Right renal cortex interstitium (tissue), 3 donors: ENCODE data around the gene RGS6. TPM values are rescaled to one million over a fixed set of nuclear protein-coding genes. Genes with fewer than 3 reads are reported as not detected.
A peak's percentile ranks its signal among the peaks of the same experiment; 100 is the strongest.

ENCODE experiments used
- DNase-seq, 3 donors: peaks; one replicate each; pipeline ENCODE4 v3.0.0-alpha.2; 2013; ENCODE audit warnings: low read depth in 3 of 3, low spot score in 2 of 3
- polyA plus RNA-seq, 3 donors: library from polyadenylated mRNA; unstranded; fragments of 120-200 nt; gene quantifications; one replicate each; pipeline ENCODE4 v1.2.1, GENCODE V29; 2013; ENCODE audit not compliant: insufficient read length in 3 of 3

The RGS6 gene
- polyA plus RNA-seq, 3 donors: 0.74 to 1.4 (median 0.80) TPM

- no peak for DNase-seq
Measured at GRCh38 chr14:72377016-72377415, 444.8 kb downstream of the RGS6 start.

- DNase-seq: no peak
Measured at GRCh38 chr14:72380456-72380855, 448.2 kb downstream of the RGS6 start.

GRCh38 chr14:72383865-72384264 is 451.6 kb downstream of the RGS6 start:
- no peak for DNase-seq

DNA sequence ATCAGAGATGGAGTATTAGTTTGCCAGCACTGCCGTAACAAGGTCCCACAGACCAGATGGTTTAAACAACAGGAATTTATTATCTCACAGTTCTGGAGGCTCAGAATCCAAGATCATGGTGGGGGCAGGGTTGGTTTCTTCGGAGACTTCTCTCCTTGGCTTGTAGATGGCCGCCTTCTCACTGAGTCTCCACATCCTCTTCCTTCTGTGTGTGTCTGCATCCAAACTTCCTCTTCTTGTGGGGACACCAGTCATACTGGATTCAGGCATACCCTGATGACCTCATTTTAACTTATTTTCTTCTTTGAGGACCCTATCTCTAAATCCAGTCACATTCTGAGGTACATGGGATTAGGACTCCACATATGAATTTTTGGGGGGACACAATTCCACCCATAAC is 455.5 kb downstream of the RGS6 start:
- DNase-seq: no peak

GRCh38 chr14:72389200-72389599 is 457.0 kb downstream of the RGS6 start:
- no peak for DNase-seq

DNA sequence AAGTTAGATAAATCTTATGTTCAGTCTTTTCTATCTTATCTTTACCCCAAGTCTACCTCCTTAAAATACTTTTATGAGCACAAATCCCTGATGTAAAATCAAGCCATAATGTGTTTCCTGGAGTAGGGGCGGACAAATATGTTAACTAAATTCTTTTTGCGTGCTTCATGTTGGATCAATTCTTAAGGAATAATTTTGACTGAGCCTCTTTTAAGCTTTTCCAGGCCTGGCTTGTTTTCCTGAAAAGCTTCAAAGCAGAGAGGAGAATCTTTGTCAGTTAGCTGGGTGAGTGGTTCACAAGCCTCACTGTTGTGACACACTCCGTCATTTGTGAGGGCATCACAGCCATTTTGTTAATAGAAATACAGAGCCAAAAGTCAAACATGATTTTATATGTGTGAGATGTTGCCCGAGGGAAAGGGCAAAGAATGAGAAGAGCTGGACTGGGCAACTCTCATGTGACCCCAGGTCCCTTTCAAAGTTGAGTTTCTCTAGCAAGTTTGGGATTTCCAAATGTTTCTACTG is 468.9 kb downstream of the RGS6 start:
- DNase-seq: no peak

DNA sequence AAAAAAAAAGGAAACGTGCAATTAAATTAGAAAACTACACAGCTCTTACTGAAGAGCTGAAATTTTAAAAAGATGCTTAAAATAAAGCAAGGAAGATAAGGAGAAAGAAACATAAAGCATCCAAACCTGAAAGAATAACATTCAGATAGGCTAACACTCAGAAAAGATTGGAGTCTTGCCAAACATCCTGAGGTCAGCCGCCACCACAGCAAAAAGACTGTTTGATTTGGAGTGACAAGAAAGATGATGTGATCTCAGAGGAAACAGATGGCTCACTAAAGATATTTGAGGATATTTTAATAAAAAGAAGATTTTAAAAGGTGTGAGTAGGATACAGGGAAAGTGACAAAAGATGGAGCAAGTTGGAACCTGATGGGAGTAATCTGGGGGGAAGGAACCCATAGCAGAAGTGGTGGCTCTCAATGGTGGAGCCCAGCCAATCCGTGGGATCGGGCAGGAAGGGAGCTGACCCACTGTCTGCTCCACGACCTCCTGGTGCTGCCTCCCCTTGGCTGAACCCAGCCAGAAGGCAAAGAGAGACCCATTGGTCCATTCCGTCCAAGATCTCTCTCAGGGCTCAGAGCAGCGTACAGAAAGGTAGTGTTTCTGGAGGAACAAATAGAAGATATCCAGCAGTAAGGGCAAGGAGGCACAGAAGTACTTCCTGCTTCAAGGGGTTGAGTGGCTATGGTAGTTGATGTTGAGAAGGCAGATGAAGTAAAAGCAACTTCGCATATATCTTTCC is 469.6 kb downstream of the RGS6 start:
- DNase-seq: no peak

GRCh38 chr14:72402377-72402772 is 470.1 kb downstream of the RGS6 start:
- no peak for DNase-seq

DNA sequence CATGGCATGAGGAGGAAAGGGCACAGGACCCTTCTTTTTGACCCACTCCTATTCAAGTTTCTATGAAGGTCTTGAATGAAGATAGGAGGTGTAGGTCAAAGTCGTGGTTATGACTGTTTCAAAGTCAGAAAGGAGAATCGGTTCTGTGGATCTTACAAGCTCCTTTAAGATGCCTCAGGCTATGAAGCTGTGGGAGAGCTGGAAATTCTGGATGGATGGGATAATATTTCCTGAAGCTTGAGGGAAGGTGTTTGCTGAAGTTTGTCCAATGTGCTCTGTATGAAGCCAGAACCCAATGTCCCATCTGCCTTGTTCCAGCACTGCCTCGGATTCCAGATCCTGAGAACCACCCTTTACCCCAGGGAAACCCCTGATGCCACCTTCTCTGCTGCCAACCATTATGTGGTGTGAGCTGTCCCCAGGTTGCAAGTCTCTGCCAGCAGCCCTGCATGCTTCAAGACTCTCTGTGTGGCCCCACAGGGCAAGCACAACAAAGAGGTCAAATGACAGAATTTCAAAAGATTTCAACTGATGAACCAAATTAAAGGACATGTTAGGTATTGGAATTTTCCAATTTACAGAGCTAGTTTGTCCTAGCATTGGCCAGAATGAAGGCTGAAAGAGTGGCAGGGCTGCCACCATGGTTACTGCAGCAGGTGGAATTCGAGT is 472.0 kb downstream of the RGS6 start:
- DNase-seq: no peak

DNA sequence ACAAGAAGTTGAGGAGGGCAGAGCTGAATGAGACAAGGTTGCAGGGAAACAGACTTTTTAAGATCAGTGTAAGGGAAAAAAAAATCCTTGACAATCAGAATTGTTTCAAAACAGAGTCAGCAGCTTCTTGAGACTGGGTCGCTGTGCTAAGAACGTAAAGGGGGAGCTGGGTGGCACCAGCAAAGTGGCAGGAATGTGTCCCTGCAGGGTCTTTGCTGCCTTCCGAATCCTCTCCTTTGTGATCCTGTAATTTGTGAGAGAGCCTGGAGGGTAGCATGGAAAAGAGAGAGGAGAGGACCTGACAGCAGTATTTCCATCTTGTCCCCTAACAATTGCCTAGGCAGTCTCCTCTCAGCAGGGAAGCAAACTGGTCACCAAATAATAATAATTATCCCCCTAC is 472.8 kb downstream of the RGS6 start:
- DNase-seq: no peak

DNA sequence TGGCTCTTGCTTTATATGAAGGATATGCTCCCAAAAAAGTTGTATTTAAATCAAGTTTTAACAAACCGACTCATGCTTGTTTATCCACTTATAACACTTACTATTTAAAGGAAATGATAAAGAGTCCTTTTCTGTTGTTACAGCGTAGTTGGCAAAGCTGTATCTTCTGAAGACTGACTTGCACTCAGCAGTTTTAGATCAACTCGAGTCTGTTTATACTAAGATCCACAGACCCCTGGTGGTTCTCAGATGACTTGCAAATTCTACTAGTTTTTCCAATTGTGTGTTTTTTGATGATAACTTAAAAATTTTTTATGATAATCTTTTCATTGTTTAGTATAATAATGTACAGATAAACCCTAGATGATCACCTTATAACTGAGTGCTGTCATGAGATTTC is 475.8 kb downstream of the RGS6 start:
- no peak for DNase-seq

DNA sequence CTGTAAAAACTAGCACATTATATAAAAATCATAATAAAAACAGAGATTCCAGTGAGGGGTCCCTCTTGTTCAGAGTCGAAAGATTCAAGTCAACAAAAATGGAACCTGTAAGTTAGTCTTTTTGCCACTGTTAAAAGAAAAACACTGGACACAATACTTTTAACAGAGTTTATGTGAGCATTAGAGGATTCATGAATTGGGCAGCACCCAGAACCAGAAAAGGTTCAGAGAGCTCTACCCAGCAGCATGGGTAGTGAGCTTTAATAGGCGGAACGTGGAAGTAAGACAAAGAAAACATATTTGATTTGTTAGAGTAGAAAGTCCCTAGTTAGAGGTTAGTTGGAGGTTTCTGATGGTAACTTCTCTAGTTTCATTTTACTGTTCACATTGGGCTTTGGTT is 476.8 kb downstream of the RGS6 start:
- no peak for DNase-seq

DNA sequence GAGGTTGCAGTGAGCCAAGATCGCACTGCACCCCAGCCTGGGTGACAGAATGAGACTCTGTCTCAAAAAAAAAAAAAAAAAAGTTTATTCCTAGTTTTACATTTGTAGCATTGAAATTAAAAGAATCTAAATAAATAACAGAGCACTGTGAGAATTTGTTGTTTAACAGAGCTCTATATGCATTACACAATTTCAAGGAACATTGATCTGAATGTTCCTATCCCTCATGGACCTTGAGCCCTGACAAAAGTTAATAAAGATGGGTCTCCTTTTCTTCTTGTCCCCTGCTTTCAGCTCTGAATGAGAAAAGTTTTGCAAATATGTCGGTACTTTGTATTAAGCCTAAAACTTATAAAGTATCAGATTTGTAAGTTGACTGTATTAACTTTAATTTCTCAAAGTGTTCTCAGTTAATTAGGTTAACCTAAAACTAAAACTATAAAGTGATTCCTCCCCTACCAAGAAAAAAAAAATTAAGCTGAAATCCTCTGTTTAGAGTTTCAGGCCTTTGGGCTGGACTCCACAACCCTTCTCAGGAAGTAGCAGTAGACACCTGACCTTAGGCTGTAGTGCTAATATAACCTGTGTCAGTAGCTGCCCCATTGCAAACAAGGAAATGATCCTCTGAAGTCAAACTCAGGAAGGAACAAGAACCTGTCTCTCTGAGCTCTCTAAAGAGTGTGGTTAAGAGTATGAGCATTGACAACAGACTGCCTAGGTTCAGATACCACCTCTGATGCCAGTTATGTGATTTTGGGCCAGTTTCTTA is 484.0 kb downstream of the RGS6 start:
- no peak for DNase-seq

DNA sequence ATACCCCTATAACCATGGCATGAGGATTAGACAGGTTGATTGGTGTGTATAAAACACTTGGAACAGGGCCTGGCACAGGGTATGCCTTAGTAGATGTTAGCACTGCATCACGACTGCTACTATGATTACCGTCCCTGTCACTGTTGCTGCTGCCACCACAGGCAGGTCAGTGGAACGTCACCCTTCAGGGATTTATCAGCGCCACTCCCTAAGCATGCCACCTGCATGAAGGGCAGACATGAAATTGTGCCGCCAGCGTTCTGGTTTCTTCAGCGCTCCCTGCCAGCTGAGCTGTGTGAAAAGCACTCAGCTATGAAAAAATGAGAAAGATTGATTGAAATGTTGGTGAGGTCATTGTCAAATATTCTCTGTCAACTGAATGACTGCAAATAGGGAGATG is 484.7 kb downstream of the RGS6 start:
- no peak for DNase-seq

- no peak for DNase-seq
Measured at GRCh38 chr14:72418806-72419205, 486.6 kb downstream of the RGS6 start.

DNA sequence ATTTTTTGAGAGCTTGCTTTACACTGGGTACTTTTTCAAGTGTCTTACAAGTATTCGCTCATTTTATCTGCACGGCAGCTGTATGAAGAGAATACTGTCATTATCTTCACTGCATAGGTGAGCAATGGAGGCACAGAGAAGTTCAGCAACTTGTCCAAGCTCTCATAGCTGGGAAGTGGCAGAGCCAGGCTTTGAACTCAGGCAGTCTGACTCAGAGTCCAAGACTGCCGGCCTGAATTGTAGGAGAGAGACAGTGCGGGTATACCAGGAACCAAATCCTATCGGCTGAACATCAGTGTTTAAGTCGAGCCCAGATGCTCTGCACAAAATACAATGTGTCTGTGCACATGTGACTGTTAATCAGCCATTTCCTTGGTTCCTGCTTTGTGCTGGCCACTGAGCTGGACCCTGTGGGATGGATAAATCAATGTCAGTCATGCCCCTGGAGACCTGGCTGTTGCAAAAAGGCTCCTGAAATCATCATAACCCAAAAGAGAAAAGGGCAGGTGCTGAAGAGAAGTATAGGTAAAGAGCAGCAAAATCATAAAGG is 487.1 kb downstream of the RGS6 start:
- DNase-seq: no peak

GRCh38 chr14:72420749-72421474 is 488.7 kb downstream of the RGS6 start:
- peak; percentile 51 to 65 (median 58) for DNase-seq

DNA sequence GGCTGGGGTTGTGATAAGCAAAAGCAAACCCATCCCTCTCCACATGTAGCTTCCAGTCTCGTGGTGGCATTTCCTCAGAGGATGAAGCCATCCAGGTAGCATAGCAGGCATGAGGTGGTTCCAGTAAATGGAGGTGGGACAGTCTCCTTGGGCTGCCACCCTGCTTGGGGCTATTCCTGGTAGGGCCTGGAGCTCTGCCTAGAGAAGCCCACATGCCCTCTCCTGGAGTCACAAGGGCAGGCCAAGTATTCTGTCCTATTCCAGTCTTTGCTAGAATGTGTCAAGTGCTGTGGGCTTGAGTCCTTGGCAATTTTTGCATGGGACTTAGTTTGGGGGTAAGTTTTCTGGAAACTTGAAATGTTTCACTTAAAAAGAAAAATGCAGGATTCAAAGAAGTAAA is 491.7 kb downstream of the RGS6 start:
- DNase-seq: no peak

DNA sequence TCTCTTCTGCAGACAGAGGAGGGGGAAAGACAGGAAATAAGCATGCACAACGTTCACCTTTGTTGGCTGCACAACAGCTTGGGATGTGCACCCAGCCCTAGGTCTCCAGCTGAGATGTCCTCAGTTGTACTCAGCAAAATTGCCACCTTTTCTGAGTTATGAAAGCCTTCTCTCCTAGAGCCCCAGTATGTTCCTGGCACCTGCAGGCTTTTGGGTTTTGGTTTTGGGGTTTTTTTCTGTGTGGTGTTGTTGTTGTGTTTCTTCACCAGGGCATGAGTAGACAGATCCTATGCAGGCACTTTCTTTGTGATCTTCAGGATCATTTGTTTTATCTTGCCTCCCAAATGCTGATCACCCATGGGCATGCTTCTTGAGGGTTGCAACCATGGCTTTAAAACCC is 498.2 kb downstream of the RGS6 start:
- DNase-seq: no peak

DNA sequence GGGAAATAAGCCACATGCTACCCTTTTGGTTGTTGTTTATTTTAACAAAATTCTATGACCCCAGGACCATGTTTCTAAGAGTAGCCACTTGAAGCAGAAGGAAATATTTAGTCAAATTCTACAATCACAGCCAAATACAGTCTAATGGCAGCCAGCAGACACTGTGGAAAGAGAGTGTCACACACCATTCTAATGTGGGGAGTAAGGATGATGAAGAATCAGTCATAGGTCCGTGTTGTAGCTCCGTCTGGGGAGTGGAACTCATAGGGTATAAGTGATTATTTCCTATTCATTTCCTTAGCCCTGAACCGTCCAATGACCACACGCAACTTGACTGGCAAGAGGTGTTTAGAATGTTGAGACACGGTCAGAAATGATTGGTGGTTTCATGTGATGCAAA is 500.5 kb downstream of the RGS6 start:
- DNase-seq: no peak

GRCh38 chr14:72433511-72433910 is 501.3 kb downstream of the RGS6 start:
- no peak for DNase-seq
